Neural progenitor cell (in vitro differentiated cells): ENCODE results near the gene ARHGEF25. TPM values are rescaled to one million over a fixed set of nuclear protein-coding genes. Genes with fewer than 3 reads are reported as not detected.
"Not testable (repeated sequence)": the region's sequence is repeated elsewhere in the genome, so short reads cannot be mapped to it uniquely, and the experiment has no call there.

Experiments
- DNase-seq: peaks from one replicate; pipeline ENCODE4 v3.0.0-alpha.2; 2016; ENCODE audit warnings: low spot score
- H2AFZ ChIP-seq: fragments of 200-600 bp; sonication (generic); replicated peaks from 2 replicates; pipeline ENCODE4 v1.6.1; 2016; ENCODE audit warnings: antibody characterized with exemption
- H3F3A ChIP-seq: fragments of 200-600 bp; sonication (generic); 2 replicates; pipeline ENCODE4 v1.6.1; 2016; ENCODE audit warnings: antibody characterized with exemption, low read depth
- H3K27ac ChIP-seq: fragments of 200-600 bp; sonication (generic); 2 replicates; pipeline ENCODE4 v1.5.1; 2016; ENCODE audit warnings: mild to moderate bottlenecking
- H3K27me3 ChIP-seq: fragments of 200-600 bp; sonication (generic); 2 replicates; pipeline ENCODE4 v1.6.1; 2016; ENCODE audit warnings: mild to moderate bottlenecking, moderate library complexity
- H3K36me3 ChIP-seq: fragments of 200-600 bp; sonication (generic); 2 replicates; pipeline ENCODE4 v1.5.1; 2016
- H3K4me1 ChIP-seq: fragments of 200-600 bp; sonication (generic); 2 replicates; pipeline ENCODE4 v1.6.1; 2016; ENCODE audit warnings: mixed run types
- H3K4me2 ChIP-seq: fragments of 200-600 bp; sonication (generic); 2 replicates; pipeline ENCODE4 v1.6.1; 2016
- H3K4me3 ChIP-seq: fragments of 200-600 bp; sonication (generic); 2 replicates; pipeline ENCODE4 v1.5.1; 2016
- H3K79me2 ChIP-seq: fragments of 200-600 bp; sonication (generic); 2 replicates; pipeline ENCODE4 v1.6.1; 2016; ENCODE audit warnings: low read depth
- H3K9ac ChIP-seq: fragments of 200-600 bp; sonication (generic); 2 replicates; pipeline ENCODE4 v1.6.1; 2016
- H3K9me3 ChIP-seq: fragments of 200-600 bp; sonication (generic); 2 replicates; pipeline ENCODE4 v1.5.1; 2016; ENCODE audit warnings: low read depth
- H4K20me1 ChIP-seq: fragments of 200-600 bp; sonication (generic); 2 replicates; pipeline ENCODE4 v1.6.1; 2016; ENCODE audit warnings: low read depth
- H3K27ac Mint-ChIP-seq: 3 replicates; pipeline ENCODE4 v1.8.0; 2021; ENCODE audit warnings: mixed read lengths
- H3K27me3 Mint-ChIP-seq: 2 replicates; pipeline ENCODE4 v1.8.0; 2022; ENCODE audit warnings: low read depth, mild to moderate bottlenecking, inconsistent platforms, moderate library complexity, mixed read lengths; ENCODE audit not compliant: insufficient read depth
- H3K36me3 Mint-ChIP-seq: 3 replicates; pipeline ENCODE4 v1.8.0; 2021; ENCODE audit warnings: mixed read lengths
- H3K4me1 Mint-ChIP-seq: 3 replicates; pipeline ENCODE4 v1.8.0; 2021; ENCODE audit warnings: mixed read lengths
- H3K4me3 Mint-ChIP-seq: 3 replicates; pipeline ENCODE4 v1.8.0; 2021; ENCODE audit warnings: mild to moderate bottlenecking, moderate library complexity, mixed read lengths
- H3K9me3 Mint-ChIP-seq: 3 replicates; pipeline ENCODE4 v1.8.0; 2020; ENCODE audit warnings: mixed read lengths
- EZH2 ChIP-seq: fragments of 200-600 bp; sonication (generic); IDR thresholded peaks from 2 replicates; pipeline ENCODE4 v1.6.1; 2017; ENCODE audit warnings: antibody characterized with exemption, mild to moderate bottlenecking, moderate library complexity
- EZH2phosphoT487 ChIP-seq: fragments of 200-600 bp; sonication (generic); IDR thresholded peaks from 2 replicates; pipeline ENCODE4 v1.6.1; 2017; ENCODE audit warnings: antibody characterized with exemption
- total RNA-seq: library from RNA; depleted of rRNA; stranded (reverse); fragments of >200 nt; gene quantifications from 2 replicates; pipeline ENCODE4 v1.2.3, GENCODE V29; 2015; ENCODE audit warnings: low replicate concordance
- TF ChIP-seq, protein P1 (sequence below): fragments of 200-600 bp; sonication (generic); IDR thresholded peaks from 2 replicates; pipeline ENCODE4 v1.5.1; 2017; ENCODE audit warnings: antibody characterized with exemption, mild to moderate bottlenecking

The ARHGEF25 gene
- total RNA-seq, 1 donor from 2014 or later: 17.3 TPM

DNA sequence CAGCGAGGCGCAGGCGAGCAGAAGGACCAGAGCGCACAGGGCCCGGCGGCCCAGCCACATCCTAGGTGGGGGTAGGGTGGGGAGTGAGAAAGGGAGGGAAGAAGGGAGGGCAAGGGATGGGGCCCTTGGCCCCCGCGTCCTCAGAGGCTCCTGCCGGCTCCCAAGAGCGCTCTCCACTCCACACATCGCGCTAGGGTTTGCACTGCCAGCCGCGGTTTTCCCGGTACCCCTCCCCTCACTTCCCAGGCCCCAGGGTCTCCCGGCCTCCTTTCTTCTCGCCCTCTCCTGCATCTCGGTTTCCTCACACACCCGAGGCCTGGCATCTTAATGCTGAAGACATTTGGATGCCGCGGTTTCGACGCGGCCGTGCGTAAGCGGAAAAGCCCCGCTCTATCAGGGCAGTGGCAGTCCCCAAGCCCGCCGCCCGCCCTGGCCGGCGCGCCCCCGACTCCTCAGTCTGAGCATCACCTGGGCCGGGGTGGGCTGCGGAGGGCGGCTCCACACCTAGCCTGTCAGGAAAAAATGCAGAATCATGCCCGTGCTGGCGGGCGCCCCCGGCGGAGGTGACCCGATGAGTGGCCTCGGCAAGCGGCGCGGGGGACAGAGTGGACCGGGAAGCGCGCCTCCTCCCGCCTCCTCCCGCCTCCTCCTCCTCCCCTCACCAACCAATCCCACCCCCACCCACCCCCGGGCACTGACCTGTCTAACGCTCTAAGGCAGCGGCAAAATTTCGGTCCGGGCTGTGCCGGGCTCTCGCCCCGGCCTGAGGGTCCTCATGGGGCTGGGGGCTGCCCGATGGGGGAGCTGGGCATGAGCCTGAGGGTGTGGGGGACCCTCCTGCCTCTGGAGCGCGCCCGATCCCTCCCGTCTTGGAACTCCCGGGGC is 21.1 kb downstream of the ARHGEF25 start:
- Histone ChIP-seq H3K9ac (no peak overlapping the region), H3K4me2 (peak overlapping the region; percentile 98), H3K27ac (no peak overlapping the region), H2AFZ (peak overlapping the region; percentile 90), H3K36me3 (no peaks in the 10 kb centered on the region), H3K27me3 (peaks cover 94% of the 10 kb centered on the region), H3F3A (peaks cover 11% of the 10 kb centered on the region), H3K4me3 (peak overlapping the region; percentile 64), H3K4me1 (peaks cover 10% of the 10 kb centered on the region), H3K9me3 (no peaks in the 10 kb centered on the region), H4K20me1 (peaks cover 25% of the 10 kb centered on the region), H3K79me2 (no peaks in the 10 kb centered on the region)
- H3K9me3 Mint-ChIP-seq: no peaks in the 10 kb centered on the region
- TF ChIP-seq EZH2phosphoT487 (peak; percentile 79), EZH2 (peak; percentile 97)
- TF ChIP-seq, protein P1, sequence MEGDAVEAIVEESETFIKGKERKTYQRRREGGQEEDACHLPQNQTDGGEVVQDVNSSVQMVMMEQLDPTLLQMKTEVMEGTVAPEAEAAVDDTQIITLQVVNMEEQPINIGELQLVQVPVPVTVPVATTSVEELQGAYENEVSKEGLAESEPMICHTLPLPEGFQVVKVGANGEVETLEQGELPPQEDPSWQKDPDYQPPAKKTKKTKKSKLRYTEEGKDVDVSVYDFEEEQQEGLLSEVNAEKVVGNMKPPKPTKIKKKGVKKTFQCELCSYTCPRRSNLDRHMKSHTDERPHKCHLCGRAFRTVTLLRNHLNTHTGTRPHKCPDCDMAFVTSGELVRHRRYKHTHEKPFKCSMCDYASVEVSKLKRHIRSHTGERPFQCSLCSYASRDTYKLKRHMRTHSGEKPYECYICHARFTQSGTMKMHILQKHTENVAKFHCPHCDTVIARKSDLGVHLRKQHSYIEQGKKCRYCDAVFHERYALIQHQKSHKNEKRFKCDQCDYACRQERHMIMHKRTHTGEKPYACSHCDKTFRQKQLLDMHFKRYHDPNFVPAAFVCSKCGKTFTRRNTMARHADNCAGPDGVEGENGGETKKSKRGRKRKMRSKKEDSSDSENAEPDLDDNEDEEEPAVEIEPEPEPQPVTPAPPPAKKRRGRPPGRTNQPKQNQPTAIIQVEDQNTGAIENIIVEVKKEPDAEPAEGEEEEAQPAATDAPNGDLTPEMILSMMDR: no peak
- peaks cover 2% of the 10 kb centered on the region for H3K36me3 Mint-ChIP-seq
- H3K27me3 Mint-ChIP-seq: peaks cover 27% of the 10 kb centered on the region
- peak; percentile 64 for DNase-seq
- H3K4me3 Mint-ChIP-seq: peak overlapping the region; percentile 86
- peaks cover 11% of the 10 kb centered on the region for H3K4me1 Mint-ChIP-seq
- no peak overlapping the region for H3K27ac Mint-ChIP-seq

DNA sequence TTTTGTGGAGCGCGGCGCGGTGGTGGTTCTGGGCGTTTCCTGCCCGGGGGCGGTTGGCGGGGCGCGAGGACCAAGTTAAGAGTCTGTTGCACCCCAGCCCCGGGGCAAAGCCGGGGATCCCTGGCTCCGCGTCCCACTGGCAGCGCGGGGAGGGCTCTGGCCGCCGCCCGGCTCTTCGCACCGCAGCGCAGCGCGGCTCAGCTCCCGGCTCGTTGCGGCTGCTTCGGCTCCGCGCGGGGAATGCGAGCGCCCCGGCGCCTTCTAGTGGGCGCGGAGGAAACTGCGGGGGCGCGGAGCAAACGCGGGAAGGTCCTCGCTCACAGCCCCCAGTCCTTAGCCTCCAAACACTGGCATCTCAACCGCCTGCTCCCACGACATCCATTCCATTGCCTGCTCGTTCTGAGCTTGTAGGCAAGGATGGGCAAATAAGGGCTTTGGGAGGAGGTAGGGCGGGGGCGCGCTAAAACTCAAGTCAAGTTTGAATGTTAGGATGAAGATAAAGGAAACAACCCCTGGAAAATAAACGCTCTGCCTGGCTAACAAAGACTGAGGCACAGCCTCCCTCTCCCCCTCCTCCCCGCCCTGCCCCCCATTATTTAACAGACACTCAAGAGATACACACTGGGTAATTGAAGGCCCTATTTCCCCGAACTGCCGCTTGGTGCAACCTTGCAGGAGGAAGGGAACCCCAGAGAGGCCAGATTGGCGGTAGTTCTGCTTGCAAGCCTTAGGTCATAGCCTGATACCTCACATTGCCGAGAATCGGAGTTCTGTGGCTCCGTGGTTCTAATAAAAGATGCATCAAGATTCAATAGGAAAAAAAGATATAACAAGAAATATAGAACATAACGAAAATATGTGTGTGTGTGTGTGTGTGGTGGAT is 22.0 kb downstream of the ARHGEF25 start, which contains the start of gene B4GALNT1:
Gene B4GALNT1 (minus strand): TSS at position 244 of the 883 bp plus-strand sequence. CDS start 1,069 bp downstream, outside the sequence.
- Histone ChIP-seq H3K4me1 (peaks cover 10% of the 10 kb centered on the region), H3K9me3 (no peaks in the 10 kb centered on the region), H3K79me2 (no peaks in the 10 kb centered on the region), H3K4me3 (peak within 1 kb of the TSS; percentile 64), H3K4me2 (peak within 1 kb of the TSS; percentile 98), H4K20me1 (peaks cover 25% of the 10 kb centered on the region), H3K36me3 (no peaks in the 10 kb centered on the region), H3K27ac (no peak within 1 kb of the TSS), H3K27me3 (peaks cover 85% of the 10 kb centered on the region), H2AFZ (peak within 1 kb of the TSS; percentile 90), H3F3A (peaks cover 11% of the 10 kb centered on the region), H3K9ac (no peak within 1 kb of the TSS)
- TF ChIP-seq, protein P1: peak; percentile 77
- peak; percentile 65 for TF ChIP-seq EZH2
- peak; percentile 3 for TF ChIP-seq EZH2phosphoT487
- DNase-seq: peak; percentile 89
- Mint-ChIP-seq H3K27me3 (peaks cover 27% of the 10 kb centered on the region), H3K27ac (no peak within 1 kb of the TSS), H3K4me3 (peak within 1 kb of the TSS; percentile 86), H3K36me3 (peaks cover 2% of the 10 kb centered on the region), H3K9me3 (no peaks in the 10 kb centered on the region), H3K4me1 (peaks cover 11% of the 10 kb centered on the region)

DNA sequence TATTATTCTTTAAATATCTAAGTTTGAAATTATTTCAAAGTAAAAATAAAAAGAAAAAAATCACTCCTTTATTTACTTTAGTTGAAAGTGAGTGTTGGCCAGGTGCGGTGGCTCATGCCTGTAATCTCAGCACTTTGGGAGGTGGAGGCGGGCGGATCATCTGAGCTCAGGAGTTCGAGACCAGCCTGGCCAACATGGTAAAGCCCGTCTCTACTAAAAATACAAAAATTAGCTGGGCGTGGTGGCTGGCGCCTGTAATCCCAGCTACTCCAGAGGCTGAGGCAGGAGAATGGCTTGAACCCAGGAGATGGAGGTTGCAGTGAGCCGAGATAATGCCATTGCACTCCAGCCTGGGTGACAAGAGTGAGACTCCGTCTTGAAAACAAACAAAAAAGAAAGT is 25.5 kb downstream of the ARHGEF25 start:
- not testable (repeated sequence) for DNase-seq, H3K79me2 ChIP-seq, H3K4me3 ChIP-seq, H3K4me2 ChIP-seq, H3K4me3 Mint-ChIP-seq, H3K36me3 Mint-ChIP-seq, H3K9me3 Mint-ChIP-seq, H3K9me3 ChIP-seq, H3K27ac ChIP-seq, H3K4me1 ChIP-seq, H3K27ac Mint-ChIP-seq, H4K20me1 ChIP-seq, H2AFZ ChIP-seq, H3K36me3 ChIP-seq, H3K9ac ChIP-seq, H3K4me1 Mint-ChIP-seq
- H3F3A ChIP-seq: peaks cover 11% of the 10 kb centered on the region
- peaks cover 17% of the 10 kb centered on the region for H3K27me3 Mint-ChIP-seq
- H3K27me3 ChIP-seq: peaks cover 61% of the 10 kb centered on the region
